OCI-LY7 (cell line): Measurements from ENCODE around the gene GRID2.

Experiments used
- CTCF ChIP-seq: fragments of 200-600 bp; sonication (generic); conservative IDR thresholded peaks from 2 replicates; pipeline ENCODE4 v1.5.1; 2014; ENCODE audit warnings: mild to moderate bottlenecking, antibody characterized with exemption, low read length, moderate library complexity, mixed read lengths
- EZH2phosphoT487 ChIP-seq: fragments of 200-600 bp; sonication (generic); IDR thresholded peaks from 2 replicates; pipeline ENCODE4 v1.6.1; 2018; ENCODE audit warnings: low read depth, borderline replicate concordance, mild to moderate bottlenecking, mixed run types, antibody characterized with exemption, low read length, moderate library complexity, mixed read lengths

GRCh38 chr4:93698686-93699085, 1394.9 kb downstream of the GRID2 start:
- TF ChIP-seq EZH2phosphoT487 (no peak), CTCF (no peak)
